Panc1 (cell line): ENCODE data around the gene GPC6. TPM values are rescaled to one million over a fixed set of nuclear protein-coding genes. Genes with fewer than 3 reads are reported as not detected.

Experiments used
- ATAC-seq: fragments of 200-7000 bp; cut with Tn5 transposase; 2 replicates; pipeline ENCODE4 v1.9.1; 2020; ENCODE audit warnings: mild to moderate bottlenecking, moderate library complexity
- BruUV-seq: library from RNA; stranded (reverse); fragments of 400-500 nt; replicated peaks from 2 replicates; lab custom pipeline; 2021; lab: Mats Ljungman, UMichigan
- CTCF ChIA-PET: fragments of 300-600 bp; sonication (Branson Sonifier 250); formaldehyde crosslinking; loops from one replicate; lab custom pipeline; 2022; ENCODE audit warnings: antibody characterized with exemption; lab: Charles Lee
- POLR2A ChIA-PET: fragments of 300-600 bp; sonication (Branson Sonifier 250); formaldehyde crosslinking; loops from one replicate; lab custom pipeline; 2022; ENCODE audit warnings: antibody characterized with exemption; lab: Charles Lee
- DNase-seq: peaks from one replicate; pipeline ENCODE4 v3.0.0-alpha.2; 2010; ENCODE audit warnings: low read depth, low spot score
- H3K27ac ChIP-seq: 2 replicates; pipeline ENCODE4 v1.5.1; 2011; ENCODE audit warnings: mild to moderate bottlenecking, low read length, inconsistent platforms
- H3K27me3 ChIP-seq: fragments of 200-500 bp; sonication (Bioruptor generic); 2 replicates; pipeline ENCODE4 v1.6.0; 2014; ENCODE audit warnings: low read length, inconsistent platforms; ENCODE audit not compliant: control insufficient read depth, insufficient read depth
- H3K36me3 ChIP-seq: fragments of 200-500 bp; sonication (Bioruptor generic); 2 replicates; pipeline ENCODE4 v1.5.1; 2014; ENCODE audit warnings: inconsistent platforms, mild to moderate bottlenecking, low read length, moderate library complexity; ENCODE audit not compliant: control insufficient read depth, insufficient read depth
- H3K4me1 ChIP-seq: 2 replicates; pipeline ENCODE4 v1.5.1; 2011; ENCODE audit warnings: inconsistent platforms, mild to moderate bottlenecking, low read length, moderate library complexity; ENCODE audit not compliant: control insufficient read depth, insufficient read depth
- H3K4me3 ChIP-seq, 2 experiments: 2 replicates each; pipeline ENCODE4 v1.5.1; 2011 to 2012; ENCODE audit warnings: low read depth in 2 of 2, low read length in 2 of 2, mild to moderate bottlenecking in 2 of 2, inconsistent platforms in 1 of 2, moderate library complexity in 1 of 2
- H3K9me3 ChIP-seq: fragments of 200-500 bp; sonication (Bioruptor generic); 2 replicates; pipeline ENCODE4 v1.5.1; 2014; ENCODE audit warnings: low read depth, mild to moderate bottlenecking, inconsistent platforms, low read length, moderate library complexity; ENCODE audit not compliant: control insufficient read depth, insufficient read depth
- CTCF ChIP-seq: fragments of 450-650 bp; IDR thresholded peaks from 2 replicates; pipeline ENCODE4 v1.5.1; 2017; ENCODE audit warnings: mild to moderate bottlenecking
- POLR2AphosphoS5 ChIP-seq: IDR thresholded peaks from 2 replicates; pipeline ENCODE4 v1.6.1; 2012; ENCODE audit warnings: mild to moderate bottlenecking, low read depth, low read length, moderate library complexity
- REST ChIP-seq, 2 experiments: IDR thresholded peaks; 2 replicates each; pipeline ENCODE4 v1.6.1; 2011 to 2012; ENCODE audit warnings: low read depth in 2 of 2, control low read depth in 1 of 2, low read length in 1 of 2, mild to moderate bottlenecking in 1 of 2, moderate library complexity in 1 of 2; ENCODE audit not compliant: insufficient read depth in 1 of 2
- SIN3A ChIP-seq: IDR thresholded peaks from 2 replicates; pipeline ENCODE4 v1.6.1; 2012; ENCODE audit warnings: low read depth, mild to moderate bottlenecking, low read length, moderate library complexity, borderline replicate concordance; ENCODE audit not compliant: insufficient read depth
- TCF7L2 ChIP-seq: IDR thresholded peaks from 2 replicates; pipeline ENCODE4 v1.6.1; 2011; ENCODE audit warnings: mild to moderate bottlenecking, low read depth, low read length, inconsistent platforms
- in situ Hi-C: cut with HindIII; loops from 2 replicates; pipeline ENCODE4 v1.10.0; 2016; ENCODE audit warnings: low sequenced_read_pairs, low pct_unique_long_range_greater_than_20kb
- intact Hi-C: fragments of 100-400 bp; cut with micrococcal nuclease; formaldehyde crosslinking; loops from one replicate; pipeline ENCODE4 v1.10.0; 2022; ENCODE audit not compliant: unreplicated experiment
- total RNA-seq: library from RNA; stranded (reverse); gene quantifications from one replicate; pipeline ENCODE4 v1.2.1, GENCODE V29; 2021; ENCODE audit not compliant: unreplicated experiment

GPC6 gene
- total RNA-seq, 1 experiment from 2014 or later: 4.8 TPM

GRCh38 chr13:93305886-93306285 is 79.3 kb downstream of the GPC6 start:
- in situ Hi-C loops: no loop called here
- ChIA-PET CTCF (no interaction called here), POLR2A (no interaction called here)
- Histone ChIP-seq H3K27ac (no peak overlapping the region), H3K4me3 (no peak overlapping the region), H3K9me3 (no peaks in the 10 kb centered on the region), H3K36me3 (no peaks in the 10 kb centered on the region), H3K4me1 (no peaks in the 10 kb centered on the region), H3K27me3 (no peaks in the 10 kb centered on the region)
- no TSS peak for BruUV-seq
- TF ChIP-seq TCF7L2: no peak
- TF ChIP-seq POLR2AphosphoS5: no peak
- TF ChIP-seq REST (IDR thresholded peaks at IDR 0.05; ENCODE audit: insufficient read depth in 1 of 2, low read depth in 2 of 2, low read length in 1 of 2): no peak
- TF ChIP-seq SIN3A: no peak
- TF ChIP-seq CTCF: no peak
- ATAC-seq: no peak
- no peak for DNase-seq
- intact Hi-C loops: no loop called here

GRCh38 chr13:93307136-93307535 is 80.5 kb downstream of the GPC6 start:
- H3K9me3 ChIP-seq: no peaks in the 10 kb centered on the region
- POLR2A ChIA-PET: no interaction called here
- no TSS peak for BruUV-seq

More at GRCh38 chr13:93307136-93307535, 80.5 kb downstream of the GPC6 start:
- in situ Hi-C loops (no loop called here), intact Hi-C loops (no loop called here)
- no peak overlapping the region for H3K4me3 ChIP-seq
- ATAC-seq (no peak), DNase-seq (no peak)
- H3K4me1 ChIP-seq: no peaks in the 10 kb centered on the region
- H3K36me3 ChIP-seq: no peaks in the 10 kb centered on the region
- no peaks in the 10 kb centered on the region for H3K27me3 ChIP-seq
- H3K27ac ChIP-seq: no peak overlapping the region
- CTCF ChIA-PET: no interaction called here
- TF ChIP-seq SIN3A (no peak), TCF7L2 (no peak), POLR2AphosphoS5 (no peak), REST (IDR thresholded peaks at IDR 0.05; ENCODE audit: insufficient read depth in 1 of 2, low read depth in 2 of 2, low read length in 1 of 2) (no peak), CTCF (no peak)
